ENCODE results near the gene CAPZB.
A peak's percentile ranks its signal among the peaks of the same experiment; 100 is the strongest.

The CAPZB gene

DNA sequence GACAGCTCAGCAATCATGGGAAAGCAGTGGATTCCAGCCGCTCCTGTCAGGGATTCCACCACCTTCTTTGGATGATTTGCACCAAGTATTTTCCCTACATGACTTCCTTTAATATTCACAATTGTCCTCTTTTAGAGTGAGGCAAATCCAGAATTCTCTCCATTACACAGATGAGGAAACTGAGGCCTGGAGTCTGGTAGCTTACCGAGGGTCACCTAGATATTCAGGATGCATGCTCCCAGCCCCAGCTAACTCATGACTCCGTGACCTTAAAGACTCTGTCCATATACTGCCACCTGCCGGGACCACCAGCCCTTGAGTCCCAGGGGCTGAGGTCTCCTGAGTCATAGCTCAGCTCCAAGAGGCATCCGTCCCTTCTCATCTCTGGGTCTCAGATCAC is 80.6 kb downstream of the CAPZB start:
- DNase-seq, result no peak

DNA sequence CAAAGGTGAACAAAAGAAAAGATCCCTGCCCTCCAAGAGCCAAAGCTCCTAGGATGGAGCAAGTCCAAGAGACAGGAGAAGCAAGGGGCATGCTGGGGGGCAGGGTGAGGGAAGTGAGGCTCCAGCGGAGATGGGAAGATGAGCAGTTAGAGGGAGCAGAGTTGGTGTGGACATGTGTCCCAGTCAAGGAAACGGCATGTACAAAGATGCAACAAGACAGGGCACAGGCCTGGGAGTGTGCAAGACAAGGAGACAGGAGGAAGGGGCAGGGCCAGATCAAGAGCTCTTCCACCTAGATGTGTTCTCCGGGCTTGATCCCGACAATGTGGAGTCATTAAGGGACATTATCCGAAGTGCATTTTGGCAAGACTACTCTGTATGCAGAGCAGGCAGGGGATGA is 82.1 kb downstream of the CAPZB start:
- DNase-seq, result no peak

DNA sequence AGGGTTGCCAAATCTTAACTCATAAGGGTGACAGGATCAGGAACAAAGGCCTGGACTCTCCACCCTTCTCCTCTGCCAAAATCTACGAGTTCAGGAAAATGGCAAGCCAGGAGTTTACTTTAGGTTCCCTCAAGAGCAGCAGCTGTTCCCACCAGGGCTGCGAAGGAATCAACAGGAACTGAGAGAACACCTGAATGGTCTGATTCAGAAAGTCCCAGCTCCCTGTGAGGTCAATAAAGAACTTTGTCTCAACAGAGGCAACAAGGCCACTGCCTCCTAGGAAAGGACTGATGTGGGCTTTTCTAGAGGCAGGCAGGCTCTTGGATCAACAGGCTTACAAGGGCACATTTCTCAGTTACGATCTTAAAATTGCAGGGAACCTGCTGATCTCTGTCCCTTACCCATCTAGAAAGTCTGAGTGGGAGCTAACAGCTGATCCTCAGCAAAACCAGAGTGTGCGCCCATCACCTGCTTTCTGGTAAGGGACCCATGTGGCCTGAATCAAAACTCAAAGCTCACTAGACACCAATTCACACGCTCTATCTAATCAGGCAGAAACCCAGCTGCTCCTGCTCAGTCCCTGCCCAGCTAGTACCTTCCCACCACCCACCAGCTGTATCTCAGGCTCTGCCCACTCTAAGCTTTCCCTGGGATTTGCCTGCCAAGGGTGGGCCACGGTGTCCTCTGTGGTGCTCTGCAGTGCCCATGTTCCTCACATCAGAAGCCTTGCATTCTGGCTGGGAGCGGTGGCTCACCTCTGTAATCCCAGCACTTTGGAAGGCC is 83.1 kb downstream of the CAPZB start:
- no peak for DNase-seq

DNA sequence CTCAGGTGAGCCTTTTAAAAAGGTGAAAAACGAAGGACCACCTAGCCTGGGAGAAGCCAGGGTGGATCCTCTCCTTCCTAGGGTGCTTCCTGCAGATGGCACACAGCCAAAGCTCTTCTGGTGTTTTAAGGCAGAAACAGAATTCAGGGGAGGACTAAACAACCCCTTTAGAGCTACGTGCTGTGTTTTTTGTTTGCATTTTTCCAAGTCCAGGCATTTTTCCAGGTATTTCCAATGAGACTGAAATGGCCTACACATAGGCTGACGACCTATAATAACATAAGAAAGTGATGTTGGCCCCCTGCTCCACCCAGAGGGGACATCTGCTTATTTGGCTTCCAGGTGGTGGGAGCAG is 83.8 kb downstream of the CAPZB start:
- no peak for DNase-seq

DNA sequence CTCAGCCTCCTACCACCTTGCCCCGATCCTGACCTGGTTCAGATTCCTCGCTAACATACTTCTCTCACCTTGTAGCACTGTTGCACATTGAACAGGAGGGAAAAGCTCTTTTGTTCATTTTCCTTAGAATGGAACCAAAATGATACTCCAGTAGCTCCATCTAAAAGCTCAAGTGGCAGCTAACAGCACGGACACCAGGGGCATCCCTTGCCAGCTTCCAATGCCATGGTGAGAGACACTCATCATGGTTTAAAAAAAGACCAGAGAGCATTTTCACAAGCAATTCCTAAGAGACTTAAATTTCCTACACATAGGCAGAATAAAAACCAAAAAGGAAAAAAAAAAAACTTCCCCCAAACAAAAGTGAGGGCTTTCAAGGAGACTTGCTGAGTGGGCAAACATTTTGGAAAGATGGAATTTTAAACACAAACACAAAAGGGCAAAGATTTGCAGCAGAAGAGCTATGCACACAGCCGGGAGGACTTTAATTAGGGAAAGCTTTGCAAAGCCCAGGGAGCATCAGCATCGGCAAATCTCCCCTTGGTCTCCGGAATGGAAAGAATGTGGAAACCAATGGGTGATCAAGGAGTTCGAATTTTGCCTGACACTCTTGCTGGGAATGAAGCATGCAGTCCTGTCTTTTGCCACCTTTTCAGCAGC is 84.3 kb downstream of the CAPZB start:
- DNase-seq, result no peak

DNA sequence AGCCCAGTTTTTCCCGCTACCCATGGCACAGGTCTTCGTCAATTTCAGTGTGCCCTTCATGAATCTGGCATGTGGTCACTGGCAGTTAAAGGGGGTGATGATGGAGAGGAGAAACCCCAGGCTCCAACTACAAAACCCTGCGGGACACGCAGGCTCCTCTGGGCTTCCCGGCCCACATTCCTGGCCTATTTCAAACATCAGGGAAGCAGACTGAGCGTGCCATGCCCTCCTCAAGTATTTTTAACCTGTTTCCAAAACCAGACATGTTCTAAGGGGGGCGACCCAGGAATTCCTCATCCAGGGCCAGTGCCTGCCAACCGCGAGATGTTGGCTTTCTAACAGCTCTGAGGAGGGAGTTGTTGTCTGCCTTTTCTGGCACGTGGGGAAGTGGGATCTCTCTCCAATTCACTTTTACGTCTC is 85.1 kb downstream of the CAPZB start:
- no peak for DNase-seq

DNA sequence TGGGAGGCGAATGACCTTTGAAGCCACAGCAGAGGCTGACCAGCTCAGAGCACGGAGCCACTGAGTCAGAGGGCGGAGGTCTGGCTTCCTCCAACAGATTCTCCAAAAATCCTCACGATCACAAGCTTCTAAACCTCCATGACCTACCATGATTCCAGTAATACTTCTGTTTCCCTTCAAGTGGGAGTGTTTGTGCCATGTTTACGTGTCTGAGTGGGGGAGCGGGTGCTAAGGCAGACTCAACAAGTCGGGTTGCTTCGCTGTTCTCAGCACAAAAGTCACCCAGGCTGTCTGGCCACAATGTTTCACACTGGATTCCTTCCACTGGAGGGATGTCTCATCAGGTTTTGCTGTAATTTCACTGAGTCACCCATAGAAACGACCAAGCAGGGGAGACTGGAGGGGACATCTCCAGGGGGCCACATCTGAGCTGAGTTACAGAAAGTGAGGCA is 87.0 kb downstream of the CAPZB start:
- DNase-seq, result no peak

DNA sequence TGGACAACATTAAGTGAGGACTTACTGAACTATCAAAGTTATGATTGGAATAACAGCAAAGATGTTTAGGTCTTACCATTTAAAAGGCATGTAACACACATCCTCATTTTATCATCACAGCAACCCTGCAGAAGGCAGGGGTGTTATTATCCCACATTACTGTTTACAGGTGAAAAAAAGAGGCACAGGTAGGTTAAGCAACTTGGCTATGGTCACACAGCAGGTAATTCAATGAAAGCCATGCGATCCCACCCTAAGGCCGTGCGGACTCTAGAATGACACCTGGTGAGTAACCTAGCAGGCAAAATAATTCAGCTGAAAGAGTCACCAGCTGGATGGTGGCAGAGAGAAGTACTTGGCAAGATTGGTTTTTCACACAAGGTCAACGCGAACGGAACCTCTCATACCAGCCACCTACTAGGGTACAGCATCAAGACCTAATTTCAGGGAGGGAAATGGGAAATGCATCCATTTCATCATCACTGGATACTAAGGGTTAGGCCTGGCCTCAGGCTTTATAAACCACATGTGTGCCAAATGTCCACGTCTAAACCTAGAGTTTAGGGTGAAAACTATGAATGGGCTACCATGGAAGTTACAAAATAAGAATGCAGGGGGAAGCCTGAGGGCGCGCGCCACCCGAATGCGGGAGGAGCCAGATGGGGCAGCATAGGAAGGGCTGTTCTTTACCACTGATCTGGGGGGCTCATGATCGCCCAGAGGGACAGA is 88.0 kb downstream of the CAPZB start:
- no peak for DNase-seq

DNA sequence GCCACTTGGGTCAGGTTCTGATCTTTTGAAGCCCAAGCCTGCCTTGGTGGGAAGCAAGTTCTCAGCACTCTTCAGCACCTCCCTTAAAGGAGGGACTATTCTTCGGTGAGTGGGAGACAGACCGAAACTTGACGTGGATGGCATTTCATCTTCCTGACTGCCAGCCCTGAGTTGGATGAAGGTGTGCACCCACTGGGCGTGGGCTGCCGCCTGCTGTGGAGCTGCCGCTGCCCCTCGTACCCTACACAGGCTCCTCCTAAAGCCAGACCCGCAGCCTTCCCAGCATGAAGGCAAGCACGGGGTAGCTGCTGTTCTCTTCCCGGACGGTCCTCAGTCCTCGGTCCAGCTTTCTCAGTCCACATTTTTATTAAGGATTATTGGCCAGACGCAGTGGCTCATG is 89.1 kb downstream of the CAPZB start:
- no peak for DNase-seq

DNA sequence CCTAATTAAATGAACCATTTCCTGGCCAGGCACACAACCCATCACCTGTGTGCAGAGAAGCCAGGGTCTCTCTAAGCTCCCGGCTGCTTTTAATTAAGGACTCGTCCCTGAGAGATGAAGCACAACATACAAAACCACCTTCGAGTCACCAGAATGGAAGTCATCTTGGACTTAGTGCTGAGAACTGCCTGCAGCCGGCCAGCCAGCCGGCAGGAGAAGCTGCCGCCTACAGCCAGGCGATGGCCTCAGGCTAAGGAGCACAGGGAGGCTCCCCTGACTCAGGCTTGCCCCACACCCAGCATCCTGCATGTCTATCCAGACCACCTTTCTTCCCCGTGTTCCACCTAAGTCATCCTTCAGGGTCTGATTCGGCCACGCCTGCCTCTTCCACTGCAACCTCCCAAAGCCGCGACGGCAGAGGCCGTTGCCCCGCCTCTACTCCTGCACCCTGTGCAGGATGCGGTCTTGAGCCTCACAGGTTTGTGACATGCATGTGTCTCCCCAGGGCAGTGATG is 89.6 kb downstream of the CAPZB start:
- no peak for DNase-seq

DNA sequence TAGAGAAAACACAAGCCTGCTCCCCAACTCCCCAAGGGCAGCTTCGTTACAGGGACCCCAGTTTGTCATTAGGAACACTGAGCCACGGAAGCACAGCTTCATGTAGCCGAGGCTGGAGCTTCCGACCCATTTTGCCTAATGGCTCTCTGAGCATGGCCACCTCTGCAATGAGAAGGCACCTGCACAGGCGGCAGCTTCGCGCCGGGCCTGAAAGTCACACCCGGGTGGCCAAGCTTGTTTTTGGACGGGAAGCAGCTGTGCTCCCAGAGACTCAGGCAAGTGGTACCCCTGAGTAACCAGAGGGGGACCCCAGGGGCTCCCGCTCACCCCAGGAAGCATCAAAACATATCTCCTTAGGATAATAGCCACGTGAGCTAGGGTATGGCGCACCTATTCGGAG is 92.3 kb downstream of the CAPZB start:
- no peak for DNase-seq

DNA sequence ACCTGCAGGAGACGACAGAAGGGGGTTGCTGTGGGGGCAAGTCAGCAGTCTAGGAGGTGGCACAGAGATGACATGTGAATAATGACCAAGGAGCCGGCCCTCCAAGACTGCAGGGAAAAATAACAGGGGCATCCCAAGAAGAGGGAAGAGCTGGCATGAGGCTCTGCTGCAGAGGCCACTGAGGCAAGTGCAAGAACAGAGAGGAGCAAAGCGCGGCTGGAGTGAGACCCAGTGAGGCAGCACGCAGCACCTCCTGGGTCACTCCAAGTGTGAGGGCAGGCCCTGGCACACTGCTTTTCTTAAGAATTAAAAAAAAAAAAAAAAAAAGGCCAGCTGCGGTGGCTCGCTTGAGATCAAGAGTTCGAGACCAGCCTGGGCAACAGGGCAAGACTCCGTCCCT is 93.1 kb downstream of the CAPZB start:
- DNase-seq, result no peak

DNA sequence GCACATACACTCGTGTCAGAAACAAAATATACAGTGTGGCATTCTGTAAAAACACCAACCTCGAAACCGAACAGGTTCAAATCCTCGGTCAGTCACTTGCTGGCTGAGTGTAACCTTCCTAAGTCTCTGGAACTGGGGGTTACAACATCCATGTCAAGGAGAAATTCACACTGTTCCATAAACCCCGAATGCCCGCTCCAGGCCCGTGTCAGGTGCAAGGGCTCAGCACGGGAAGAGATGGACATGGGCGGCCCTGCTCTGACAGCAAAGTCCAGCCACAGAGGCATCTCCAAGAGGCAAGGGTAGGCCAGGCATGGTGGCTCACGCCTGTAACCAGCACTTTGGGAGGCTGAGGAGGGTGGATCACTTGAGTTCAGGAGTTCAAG is 93.8 kb downstream of the CAPZB start:
- DNase-seq, result no peak

DNA sequence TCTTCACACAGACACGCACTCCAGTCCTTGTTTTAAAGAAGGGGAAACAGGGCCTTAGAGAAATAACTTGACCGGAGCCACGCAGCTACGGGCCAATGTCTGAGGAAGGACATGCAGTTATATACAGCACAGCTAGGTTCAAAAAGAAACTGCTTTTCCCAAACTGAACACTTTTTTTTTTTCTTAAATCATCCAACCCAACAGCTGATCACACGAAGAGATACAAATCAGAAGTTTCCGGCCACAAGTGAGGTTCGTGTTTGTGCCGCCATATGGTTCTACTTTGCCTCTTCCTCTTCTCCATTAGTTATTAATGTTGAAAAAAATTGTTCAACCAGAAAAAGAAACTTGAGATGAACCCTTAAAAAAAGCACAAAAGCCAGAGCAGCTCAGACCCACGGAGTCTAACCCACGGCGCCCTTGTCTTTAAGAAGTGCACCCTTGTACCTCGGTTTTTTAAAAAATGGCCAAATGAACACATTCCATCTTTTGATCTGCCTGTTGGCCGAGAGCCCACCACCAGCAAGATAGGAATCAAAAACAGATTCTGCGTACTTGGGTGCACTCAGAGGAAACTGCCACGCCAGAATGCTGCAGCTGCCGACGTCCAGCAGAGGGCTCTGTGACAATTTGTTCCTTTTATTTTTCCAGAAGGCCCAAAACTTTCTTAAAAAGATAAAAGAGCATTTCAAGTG is 94.3 kb downstream of the CAPZB start:
- DNase-seq, result peak; percentile 77

DNA sequence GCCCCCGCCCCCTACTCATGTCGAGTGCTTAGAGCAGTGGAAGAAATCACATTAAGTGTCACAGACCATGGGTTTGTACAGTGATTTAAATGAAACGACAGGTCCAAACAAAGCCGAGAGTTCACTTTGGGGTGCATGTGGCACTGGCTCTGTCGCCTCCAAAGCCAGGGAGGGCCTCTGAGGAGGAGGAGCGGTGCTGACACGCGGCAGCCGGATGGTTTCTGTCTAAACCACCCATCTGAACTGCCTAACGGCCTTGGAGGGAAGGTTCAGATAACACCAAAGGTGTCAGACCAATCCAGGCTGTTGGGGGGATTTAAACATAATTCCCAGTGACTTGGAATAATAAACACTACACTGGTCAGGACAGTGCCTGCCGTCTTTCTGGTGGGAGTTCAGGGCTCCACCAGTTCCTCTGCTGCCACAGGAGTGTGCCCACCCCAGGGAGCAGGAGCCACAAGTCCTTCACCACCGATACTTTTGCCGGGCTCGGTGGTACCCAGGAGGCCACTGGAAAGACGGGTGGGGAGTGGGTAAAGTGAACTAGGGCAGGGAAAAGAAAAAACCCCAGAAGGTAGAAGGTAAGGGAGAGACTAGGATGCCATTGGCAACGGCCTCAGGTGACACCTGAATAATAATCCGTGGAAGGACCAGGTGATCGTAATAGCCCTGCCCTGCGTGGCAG is 95.0 kb downstream of the CAPZB start:
- DNase-seq, result no peak

DNA sequence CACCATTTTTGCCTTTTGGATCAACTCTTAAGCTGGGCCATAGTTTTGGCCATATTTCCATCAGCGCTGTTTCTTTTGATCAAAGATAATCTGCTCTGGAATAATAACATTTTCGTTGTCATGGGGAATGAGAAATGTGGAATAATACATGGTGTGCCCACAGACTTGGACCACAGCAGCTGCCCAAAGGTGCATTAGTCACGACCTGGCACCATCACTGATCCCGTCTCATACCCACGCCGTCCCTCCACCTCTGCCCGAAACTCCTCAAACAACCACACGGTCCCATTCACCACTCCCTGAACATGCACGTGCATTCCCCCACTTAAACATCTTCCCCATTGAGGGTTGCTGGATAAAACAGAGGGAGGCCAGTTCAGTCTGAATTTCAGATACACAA is 96.4 kb downstream of the CAPZB start:
- DNase-seq, result no peak

DNA sequence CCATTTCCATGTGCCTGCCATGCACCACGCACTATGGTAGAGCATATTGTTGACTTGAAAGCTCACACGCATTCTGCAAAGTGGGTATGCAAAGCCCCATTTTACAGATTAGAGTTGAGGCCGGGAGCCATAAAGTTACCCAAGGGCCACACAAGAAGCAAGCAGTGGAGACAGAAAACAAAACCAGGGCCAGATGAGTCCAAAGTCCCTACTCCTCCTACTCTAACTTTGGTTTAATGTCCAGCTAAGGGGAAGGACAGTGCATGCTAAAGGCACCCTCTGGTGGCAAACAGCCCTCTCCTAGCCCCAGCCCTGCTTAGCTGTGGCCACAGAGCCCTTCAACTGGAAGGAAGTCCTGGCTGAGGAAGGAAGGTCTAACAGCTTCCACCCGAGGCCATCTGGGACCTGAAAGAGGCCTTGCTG is 98.3 kb downstream of the CAPZB start:
- DNase-seq, result no peak

DNA sequence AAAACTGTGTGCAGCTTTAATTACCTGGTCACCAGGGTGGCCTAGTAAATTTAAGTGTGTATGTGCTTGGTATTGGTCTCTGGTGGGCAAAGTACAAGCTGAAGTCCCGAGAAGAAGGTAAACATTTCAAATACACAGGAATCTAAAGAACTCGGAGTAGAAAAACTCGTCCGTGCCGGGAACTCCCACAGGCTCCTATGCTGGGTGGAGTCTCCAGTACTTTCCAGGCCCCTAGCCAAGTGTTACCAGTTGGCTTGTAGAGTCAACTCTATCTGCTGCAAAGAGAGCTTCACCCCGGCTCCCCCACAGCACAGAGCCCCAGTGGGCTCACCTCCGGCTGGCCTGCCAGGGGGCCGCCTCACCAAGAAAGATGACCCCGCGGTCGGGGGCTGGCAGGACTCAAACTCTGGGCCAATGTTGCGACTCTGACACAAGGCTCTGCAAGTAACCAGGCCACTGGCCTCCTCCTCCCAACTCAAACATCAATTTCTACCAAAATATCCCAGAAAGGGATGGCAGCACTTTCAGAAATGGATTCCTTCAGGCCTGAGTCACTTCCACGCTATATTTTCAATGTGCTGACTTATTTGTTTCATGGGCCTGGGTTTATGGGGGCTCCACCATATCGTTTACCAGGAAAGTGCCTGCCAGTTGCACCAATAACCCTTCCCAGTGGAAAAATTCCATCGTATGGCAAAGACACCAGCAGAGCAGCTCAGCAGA is 99.3 kb downstream of the CAPZB start:
- no peak for DNase-seq

DNA sequence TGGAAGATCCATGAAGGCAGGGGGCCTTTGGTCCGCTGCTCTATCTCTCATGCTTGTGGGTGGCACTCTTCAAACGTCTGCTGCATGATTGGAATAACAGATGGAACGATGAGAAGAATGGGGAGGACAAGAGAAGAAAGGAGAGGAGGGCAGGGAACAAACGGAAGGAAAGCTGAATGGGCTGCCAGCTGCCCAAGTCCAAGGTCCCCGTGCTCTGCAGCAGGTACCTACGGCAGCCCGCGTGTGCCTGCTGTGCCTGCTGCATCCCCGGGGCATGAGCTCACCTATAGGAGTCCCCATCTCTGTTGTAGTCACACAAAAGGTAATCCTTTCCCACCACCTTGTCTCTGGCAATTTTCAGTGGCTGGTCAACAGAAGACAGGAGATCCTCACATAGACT is 100.1 kb downstream of the CAPZB start:
- DNase-seq, result no peak

DNA sequence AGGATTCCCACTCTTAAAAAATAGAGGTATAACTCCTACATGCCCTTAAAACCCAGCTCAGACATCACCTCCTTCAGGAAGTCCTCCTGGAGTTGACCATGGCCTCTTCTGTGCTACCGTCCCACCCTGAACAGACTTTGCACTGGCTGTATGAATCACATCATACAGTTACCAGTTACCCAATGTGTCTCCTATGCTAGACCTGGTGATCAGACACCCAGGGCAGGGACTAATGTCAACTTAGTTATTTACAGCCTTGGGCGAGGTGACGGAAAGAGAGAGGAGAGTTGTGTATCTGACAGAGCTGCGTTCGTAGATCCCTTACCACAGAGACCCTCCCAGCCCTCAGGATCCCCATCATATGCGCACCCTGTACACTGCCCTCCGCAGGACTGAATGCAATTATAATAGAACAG is 100.6 kb downstream of the CAPZB start:
- DNase-seq, result no peak

DNA sequence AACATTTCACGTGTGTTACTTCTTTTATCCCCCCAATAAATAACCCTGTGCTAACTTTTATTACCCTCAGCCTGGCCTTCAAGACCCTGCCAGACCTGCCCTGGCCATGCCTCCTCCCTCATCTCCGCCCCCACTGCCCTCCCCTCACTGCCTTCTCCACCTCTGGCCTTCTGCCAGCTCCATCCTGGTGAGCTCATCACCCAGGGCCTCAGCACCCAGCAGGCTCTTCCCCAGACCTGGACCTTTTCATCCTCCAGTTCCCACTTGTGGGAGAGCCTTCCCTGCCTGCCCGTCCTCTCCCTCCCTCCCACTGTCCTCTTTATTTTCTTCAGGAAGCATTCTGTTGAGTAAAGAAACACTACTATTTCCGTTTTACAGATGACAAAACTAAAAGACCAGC is 101.2 kb downstream of the CAPZB start:
- DNase-seq, result no peak

DNA sequence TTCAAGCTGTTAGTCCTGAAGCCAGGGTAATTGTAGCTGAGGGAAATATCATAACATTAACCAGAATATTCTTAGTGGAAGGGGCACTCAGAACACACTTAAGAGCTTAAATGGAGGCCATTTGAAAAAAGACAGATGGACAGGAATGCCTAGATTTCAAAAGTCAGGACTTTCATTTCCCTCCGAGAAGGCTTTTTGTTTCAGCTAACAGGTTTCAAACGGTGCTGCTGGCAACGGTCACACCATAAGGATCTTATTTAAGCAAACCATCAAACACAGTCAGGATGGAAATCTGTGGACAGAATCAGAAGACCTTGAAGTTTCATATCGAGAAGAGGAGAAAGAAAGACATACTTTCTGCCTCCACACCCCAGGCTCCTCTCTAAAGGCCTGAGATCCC is 103.1 kb downstream of the CAPZB start:
- DNase-seq, result no peak

Measured in hematopoietic multipotent progenitor cell treated with erythropoietin and hydrocortisone succinate and interleukin-3 and kit ligand, for 8 days (in vitro differentiated cells).